Esophagus muscularis mucosa (tissue), 3 donors: ENCODE results near the gene HM13.

Experiments
- CTCF ChIP-seq, 3 experiments: fragments of 200-600 bp in 2 of 3; fragments of 450-650 bp in 1 of 3; sonication (generic) in 2 of 3; IDR thresholded peaks; one replicate each; pipeline ENCODE4 v1.5.1; 2017 to 2019; ENCODE audit warnings: antibody characterized with exemption in 3 of 3, mild to moderate bottlenecking in 2 of 3, moderate library complexity in 1 of 3
- EP300 ChIP-seq: sonication (generic); formaldehyde crosslinking; IDR thresholded peaks from one replicate; pipeline ENCODE4 v1.6.1; 2017; ENCODE audit warnings: antibody characterized with exemption

GRCh38 chr20:31489152-31489551, 25.1 kb upstream of the HM13 start:
- no peak for TF ChIP-seq CTCF (IDR thresholded peaks at IDR 0.05)
- no peak for TF ChIP-seq EP300
